CD4-positive, alpha-beta memory T cell (primary cell): ENCODE results near the gene BFSP2. TPM values are rescaled to one million over a fixed set of nuclear protein-coding genes. Genes with fewer than 3 reads are reported as not detected.

Source experiments
- CTCF ChIA-PET: fragments of 350-600 bp; sonication (Branson Sonifier 250); formaldehyde crosslinking; loops from one replicate; lab custom pipeline; 2021; ENCODE audit warnings: inconsistent platforms; ENCODE audit not compliant: partially characterized antibody; lab: Charles Lee
- POLR2A ChIA-PET: fragments of 350-600 bp; sonication (Branson Sonifier 250); formaldehyde crosslinking; loops from one replicate; lab custom pipeline; 2021; ENCODE audit not compliant: partially characterized antibody; lab: Charles Lee
- DNase-seq, 5 donors: peaks; one replicate each; pipeline versions ENCODE4 v3.0.0 to v3.0.0-alpha.2; 2020 to 2022; ENCODE audit warnings: mixed read lengths in 1 of 5
- H3K27ac ChIP-seq: one replicate; pipeline ENCODE4 v1.7.0; 2013; ENCODE audit warnings: low read depth, low read length
- H3K27me3 ChIP-seq: 2 replicates; pipeline ENCODE4 v1.7.0; 2013; ENCODE audit warnings: mild to moderate bottlenecking, low read length, moderate library complexity; ENCODE audit not compliant: insufficient read depth
- H3K36me3 ChIP-seq: 2 replicates; pipeline ENCODE4 v1.7.0; 2013; ENCODE audit warnings: mild to moderate bottlenecking, low read length, moderate library complexity; ENCODE audit not compliant: insufficient read depth
- H3K4me1 ChIP-seq: 2 replicates; pipeline ENCODE4 v1.7.0; 2013; ENCODE audit warnings: mild to moderate bottlenecking, low read length, moderate library complexity; ENCODE audit not compliant: insufficient read depth
- H3K4me3 ChIP-seq, 2 donors: one replicate each; pipeline ENCODE4 v1.7.0; 2013; ENCODE audit warnings: low read length in 2 of 2, mild to moderate bottlenecking in 1 of 2
- H3K9me3 ChIP-seq, 2 donors: one replicate each; pipeline ENCODE4 v1.7.0; 2013; ENCODE audit warnings: low read length in 2 of 2, control low read depth in 1 of 2; ENCODE audit not compliant: control insufficient read depth in 1 of 2
- H3K27ac Mint-ChIP-seq, 7 donors: one replicate each; pipeline ENCODE4 v1.8.0; 2020 to 2021; ENCODE audit warnings: mixed read lengths in 7 of 7, mild to moderate bottlenecking in 6 of 7, inconsistent platforms in 3 of 7, moderate library complexity in 3 of 7
- H3K27me3 Mint-ChIP-seq, 2 donors: one replicate each; pipeline ENCODE4 v1.8.0; 2020 to 2021; ENCODE audit warnings: mixed read lengths in 2 of 2
- H3K36me3 Mint-ChIP-seq, 2 donors: one replicate each; pipeline ENCODE4 v1.8.0; 2020 to 2021; ENCODE audit warnings: mixed read lengths in 2 of 2, inconsistent platforms in 1 of 2, mild to moderate bottlenecking in 1 of 2
- H3K4me1 Mint-ChIP-seq, 4 donors: one replicate each; pipeline ENCODE4 v1.8.0; 2020 to 2021; ENCODE audit warnings: mixed read lengths in 4 of 4, mild to moderate bottlenecking in 1 of 4
- H3K4me3 Mint-ChIP-seq, 8 donors: one replicate each; pipeline ENCODE4 v1.8.0; 2020 to 2021; ENCODE audit warnings: mixed read lengths in 8 of 8, mild to moderate bottlenecking in 7 of 8, moderate library complexity in 6 of 8, inconsistent platforms in 3 of 8
- H3K9me3 Mint-ChIP-seq, 8 donors: one replicate each; pipeline ENCODE4 v1.8.0; 2020 to 2021; ENCODE audit warnings: mixed read lengths in 8 of 8, mild to moderate bottlenecking in 5 of 8, inconsistent platforms in 3 of 8, moderate library complexity in 1 of 8
- intact Hi-C: fragments of 100-400 bp; cut with micrococcal nuclease; formaldehyde crosslinking; loops from one replicate; pipeline ENCODE4 v1.15.1; 2023
- polyA plus RNA-seq, 2 donors: library from polyadenylated mRNA; unstranded; fragments of 300-500 nt; fragmentation: Illumina TruSeq; gene quantifications; one replicate each; pipeline ENCODE4 v1.2.3, GENCODE V29; 2021
- total RNA-seq, 2 experiments: library from RNA; stranded (reverse); gene quantifications; one replicate each; pipeline ENCODE4 v1.2.3, GENCODE V29; 2021

The BFSP2 gene
- total and polyA plus RNA-seq, 4 experiments from 2014 or later = 0.86 to 1.3 TPM; not detected in 2

- CTCF ChIA-PET = no interaction called here
Observed at GRCh38 chr3:133374708-133375402, 25.0 kb upstream of the BFSP2 start.

DNA sequence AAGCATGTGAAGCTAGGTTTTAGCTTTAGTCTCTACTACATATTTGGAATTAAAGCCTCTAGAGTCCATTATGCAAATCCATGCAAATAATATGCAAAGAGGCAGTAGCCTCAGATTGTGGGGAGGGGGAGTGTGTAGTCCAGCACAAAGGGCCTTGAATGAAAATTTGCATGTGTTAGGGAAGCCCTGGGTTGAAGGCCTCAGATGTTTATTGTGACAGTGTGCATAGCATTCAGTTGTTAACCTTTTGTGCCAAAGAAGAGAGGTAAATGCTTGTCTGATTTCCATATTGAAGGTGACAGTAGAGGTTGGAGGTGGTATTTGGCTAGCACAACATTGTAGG is 24.5 kb upstream of the BFSP2 start:
- Histone ChIP-seq H3K36me3 (no peaks in the 10 kb centered on the region), H3K4me1 (no peaks in the 10 kb centered on the region), H3K27ac (no peak overlapping the region), H3K9me3 (no peaks in the 10 kb centered on the region), H3K4me3 (no peak overlapping the region), H3K27me3 (no peaks in the 10 kb centered on the region)
- H3K27me3 Mint-ChIP-seq = peaks cover 0 to 1% of the 10 kb centered on the region in 2 donors
- no peaks in the 10 kb centered on the region for H3K36me3 Mint-ChIP-seq
- DNase-seq = no peak
- no peaks in the 10 kb centered on the region for H3K4me1 Mint-ChIP-seq
- no peak overlapping the region for H3K4me3 Mint-ChIP-seq
- H3K27ac Mint-ChIP-seq = no peak overlapping the region
- intact Hi-C loops = no loop called here
- ChIA-PET CTCF (no interaction called here), POLR2A (no interaction called here)
- no peaks in the 10 kb centered on the region for H3K9me3 Mint-ChIP-seq

More at GRCh38 chr3:133374708-133375402, 25.0 kb upstream of the BFSP2 start:
- H3K27me3 Mint-ChIP-seq = peaks cover 0 to 1% of the 10 kb centered on the region in 2 donors
- POLR2A ChIA-PET = no interaction called here
- H3K27me3 ChIP-seq = no peaks in the 10 kb centered on the region
- no peaks in the 10 kb centered on the region for H3K36me3 ChIP-seq
- no peaks in the 10 kb centered on the region for H3K4me1 ChIP-seq
- H3K27ac Mint-ChIP-seq = no peak overlapping the region
- intact Hi-C loops = no loop called here
- no peak overlapping the region for H3K4me3 ChIP-seq
- DNase-seq = no peak
- no peaks in the 10 kb centered on the region for H3K9me3 ChIP-seq
- no peak overlapping the region for H3K4me3 Mint-ChIP-seq
- no peaks in the 10 kb centered on the region for H3K4me1 Mint-ChIP-seq
- no peaks in the 10 kb centered on the region for H3K9me3 Mint-ChIP-seq
- no peak overlapping the region for H3K27ac ChIP-seq
- no peaks in the 10 kb centered on the region for H3K36me3 Mint-ChIP-seq

DNA sequence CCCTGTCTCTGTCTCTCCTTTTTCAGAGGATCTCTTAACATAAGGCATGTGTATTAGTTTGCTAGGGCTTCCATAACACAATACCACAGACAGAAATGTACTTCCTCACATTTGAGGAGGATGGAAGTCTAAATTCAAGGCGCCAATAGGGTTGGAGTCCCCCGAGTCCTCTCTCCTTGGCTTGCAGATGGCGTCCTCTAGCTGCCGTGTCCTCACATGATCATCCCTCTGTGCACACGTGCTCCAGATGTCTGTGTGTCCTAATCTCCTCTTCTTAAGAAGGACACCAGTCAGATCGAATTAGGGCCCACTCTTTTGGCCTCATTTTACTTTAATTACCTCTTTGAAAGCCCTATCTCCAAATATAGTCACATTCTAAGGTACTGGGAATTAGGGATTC is 23.0 kb upstream of the BFSP2 start:
- H3K4me3 ChIP-seq = no peak overlapping the region
- H3K36me3 ChIP-seq = no peaks in the 10 kb centered on the region
- Mint-ChIP-seq H3K4me3 (no peak overlapping the region), H3K4me1 (no peaks in the 10 kb centered on the region), H3K36me3 (no peaks in the 10 kb centered on the region), H3K27ac (no peak overlapping the region), H3K9me3 (no peaks in the 10 kb centered on the region), H3K27me3 (peaks cover 0 to 1% of the 10 kb centered on the region in 2 donors)
- H3K27me3 ChIP-seq = no peaks in the 10 kb centered on the region
- intact Hi-C loops = loop anchor here (1.0 kb wide), 1 partner anchor 651 kb away; no protein-coding TSS in a partner anchor
- POLR2A ChIA-PET = no interaction called here
- CTCF ChIA-PET = no interaction called here
- DNase-seq = no peak
- no peak overlapping the region for H3K27ac ChIP-seq
- no peaks in the 10 kb centered on the region for H3K4me1 ChIP-seq
- no peaks in the 10 kb centered on the region for H3K9me3 ChIP-seq

GRCh38 chr3:133377396-133377795 is 22.5 kb upstream of the BFSP2 start:
- POLR2A ChIA-PET = no interaction called here
- intact Hi-C loops = loop anchor here (1.0 kb wide), 1 partner anchor 651 kb away; no protein-coding TSS in a partner anchor
- Histone ChIP-seq H3K4me3 (no peak overlapping the region), H3K27me3 (no peaks in the 10 kb centered on the region), H3K36me3 (no peaks in the 10 kb centered on the region), H3K27ac (no peak overlapping the region), H3K4me1 (no peaks in the 10 kb centered on the region), H3K9me3 (no peaks in the 10 kb centered on the region)
- Mint-ChIP-seq H3K27me3 (peaks cover 0 to 5% of the 10 kb centered on the region in 2 donors), H3K4me3 (no peak overlapping the region), H3K27ac (no peak overlapping the region), H3K4me1 (no peaks in the 10 kb centered on the region), H3K9me3 (no peaks in the 10 kb centered on the region), H3K36me3 (no peaks in the 10 kb centered on the region)
- no peak for DNase-seq
- CTCF ChIA-PET = no interaction called here

GRCh38 chr3:133379926-133380325 is 19.9 kb upstream of the BFSP2 start:
- peaks cover 2 to 3% of the 10 kb centered on the region in 2 donors for H3K27me3 Mint-ChIP-seq
- POLR2A ChIA-PET = no interaction called here
- Histone ChIP-seq H3K36me3 (no peaks in the 10 kb centered on the region), H3K4me3 (no peak overlapping the region), H3K9me3 (no peaks in the 10 kb centered on the region), H3K27me3 (no peaks in the 10 kb centered on the region), H3K27ac (no peak overlapping the region), H3K4me1 (no peaks in the 10 kb centered on the region)
- no peaks in the 10 kb centered on the region for H3K36me3 Mint-ChIP-seq
- no peak overlapping the region for H3K27ac Mint-ChIP-seq
- H3K9me3 Mint-ChIP-seq = peaks cover 0 to 2% (median 0%) of the 10 kb centered on the region in 8 donors
- no peak for DNase-seq
- H3K4me3 Mint-ChIP-seq = no peak overlapping the region
- no peaks in the 10 kb centered on the region for H3K4me1 Mint-ChIP-seq
- intact Hi-C loops = no loop called here
- CTCF ChIA-PET = interaction anchor here (1.9 kb wide), 1 partner anchor 15 kb away, joined by 3 read pairs; no protein-coding TSS in a partner anchor

GRCh38 chr3:133380481-133381225 is 19.2 kb upstream of the BFSP2 start:
- peaks cover 2 to 3% of the 10 kb centered on the region in 2 donors for H3K27me3 Mint-ChIP-seq
- ChIA-PET POLR2A (no interaction called here), CTCF (interaction anchor here (0.5 to 1.9 kb wide), 3 partner anchors 8 to 15 kb away, joined by 3 read pairs; no protein-coding TSS in a partner anchor)
- H3K4me1 Mint-ChIP-seq = no peaks in the 10 kb centered on the region
- H3K27ac ChIP-seq = no peak overlapping the region
- no peak overlapping the region for H3K4me3 ChIP-seq
- intact Hi-C loops = no loop called here
- no peaks in the 10 kb centered on the region for H3K4me1 ChIP-seq
- H3K27ac Mint-ChIP-seq = no peak overlapping the region
- no peak for DNase-seq
- no peaks in the 10 kb centered on the region for H3K9me3 ChIP-seq
- no peaks in the 10 kb centered on the region for H3K27me3 ChIP-seq
- H3K36me3 Mint-ChIP-seq = no peaks in the 10 kb centered on the region
- peaks cover 0 to 2% (median 0%) of the 10 kb centered on the region in 8 donors for H3K9me3 Mint-ChIP-seq
- no peaks in the 10 kb centered on the region for H3K36me3 ChIP-seq
- H3K4me3 Mint-ChIP-seq = no peak overlapping the region

DNA sequence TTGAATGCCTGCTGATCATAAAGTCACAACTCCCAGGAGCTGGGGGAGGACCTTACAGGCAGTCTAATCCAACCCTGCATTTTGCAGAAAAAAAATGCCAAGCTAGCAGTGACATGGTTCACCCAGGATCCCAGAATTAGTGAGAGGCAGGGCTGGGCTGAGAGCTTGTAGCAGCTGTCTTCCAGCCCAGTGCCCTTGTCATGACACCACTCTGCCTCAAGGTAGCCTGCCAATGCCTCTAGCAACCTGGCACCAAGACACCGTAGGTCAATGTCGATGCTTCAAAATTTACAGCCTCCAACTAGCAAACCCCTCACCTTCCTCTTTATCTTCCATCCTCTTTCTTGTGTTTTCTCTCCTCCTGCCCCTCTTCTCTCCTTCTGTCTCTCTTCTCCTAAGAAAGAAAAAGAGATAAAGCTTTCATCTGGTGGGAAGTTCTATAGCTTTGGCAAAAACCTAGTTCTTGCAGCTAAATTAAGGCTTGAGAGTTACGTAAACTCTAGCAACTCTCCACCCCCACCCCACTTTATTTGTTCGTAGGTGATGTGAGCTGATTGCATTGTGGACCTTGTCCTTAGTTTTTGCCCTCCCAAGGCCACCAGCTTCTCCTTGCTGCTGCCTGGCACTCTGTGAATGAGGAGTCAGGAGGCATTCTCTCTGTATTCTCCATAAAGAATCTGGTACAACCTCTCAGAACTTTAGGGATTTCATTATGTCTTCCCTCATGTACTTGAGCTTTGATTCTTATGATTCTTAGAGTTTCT is 18.3 kb upstream of the BFSP2 start:
- POLR2A ChIA-PET = no interaction called here
- H3K36me3 Mint-ChIP-seq = no peaks in the 10 kb centered on the region

More for the DNA sequence above, 18.3 kb upstream of the BFSP2 start:
- Mint-ChIP-seq H3K4me1 (no peaks in the 10 kb centered on the region), H3K4me3 (no peak overlapping the region), H3K27me3 (peaks cover 2 to 3% of the 10 kb centered on the region in 2 donors), H3K27ac (no peak overlapping the region), H3K9me3 (peaks cover 0 to 2% (median 0%) of the 10 kb centered on the region in 8 donors)
- no peak overlapping the region for H3K27ac ChIP-seq
- H3K4me3 ChIP-seq = no peak overlapping the region
- H3K9me3 ChIP-seq = no peaks in the 10 kb centered on the region
- H3K36me3 ChIP-seq = no peaks in the 10 kb centered on the region
- H3K4me1 ChIP-seq = no peaks in the 10 kb centered on the region
- H3K27me3 ChIP-seq = no peaks in the 10 kb centered on the region
- intact Hi-C loops = no loop called here
- CTCF ChIA-PET = interaction anchor here (1.3 kb wide), 1 partner anchor 9 kb away, joined by 3 read pairs; no protein-coding TSS in a partner anchor
- DNase-seq = no peak
